ENCODE data around the gene MARCHF2. TPM values are rescaled to one million over a fixed set of nuclear protein-coding genes. Genes with fewer than 3 reads are reported as not detected.

Gene MARCHF2
- total RNA-seq, 2 experiments from 2014 or later = 14.5 to 16.0 TPM

DNA sequence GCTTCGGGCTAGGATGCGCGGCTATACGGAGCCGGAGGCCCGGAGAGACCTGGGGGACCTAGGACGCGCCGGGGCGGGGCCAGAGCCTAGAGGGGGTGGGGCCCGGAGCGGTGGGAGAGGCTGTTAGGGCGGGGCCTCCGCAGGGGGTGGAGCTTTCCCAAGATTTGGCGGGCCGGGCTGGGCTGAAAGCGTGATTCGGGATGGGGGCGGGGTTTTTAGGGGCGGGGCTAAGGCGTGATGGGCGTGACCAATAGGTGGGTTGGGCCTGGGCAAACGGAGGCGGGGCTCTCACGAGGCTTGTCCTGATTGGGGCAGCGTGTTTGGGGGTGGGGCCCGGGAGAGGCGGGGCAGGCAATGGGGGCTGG, 22.5 kb upstream of the MARCHF2 start:
- intact Hi-C loops (cut with micrococcal nuclease) = loop anchor here (1.0 to 5.0 kb wide), 7 partner anchors 23 to 442 kb away; partner anchors contain the start of genes HNRNPM, MARCHF2, MBD3L1 and MYO1F
- Mint-ChIP-seq H3K4me1 (ENCODE audit: low read depth) (peaks cover 19% of the 10 kb centered on the region), H3K27me3 (no peaks in the 10 kb centered on the region), H3K36me3 (peaks cover 3% of the 10 kb centered on the region), H3K9me3 (peaks cover 7% of the 10 kb centered on the region), H3K27ac (peak overlapping the region; percentile 66), H3K4me3 (peak overlapping the region; percentile 61)
- ChIA-PET CTCF (interaction anchor here (0.6 to 1.2 kb wide), 2 partner anchors 37 to 121 kb away, joined by 3 read pairs; no protein-coding TSS in a partner anchor), POLR2A (interaction anchor here (0.6 to 2.0 kb wide), 4 partner anchors 29 to 187 kb away, joined by 3 to 8 read pairs (median 4); partner anchors contain the start of genes NDUFA7, RPS28 and ZNF414)
- DNase-seq = peak; percentile 97

DNA sequence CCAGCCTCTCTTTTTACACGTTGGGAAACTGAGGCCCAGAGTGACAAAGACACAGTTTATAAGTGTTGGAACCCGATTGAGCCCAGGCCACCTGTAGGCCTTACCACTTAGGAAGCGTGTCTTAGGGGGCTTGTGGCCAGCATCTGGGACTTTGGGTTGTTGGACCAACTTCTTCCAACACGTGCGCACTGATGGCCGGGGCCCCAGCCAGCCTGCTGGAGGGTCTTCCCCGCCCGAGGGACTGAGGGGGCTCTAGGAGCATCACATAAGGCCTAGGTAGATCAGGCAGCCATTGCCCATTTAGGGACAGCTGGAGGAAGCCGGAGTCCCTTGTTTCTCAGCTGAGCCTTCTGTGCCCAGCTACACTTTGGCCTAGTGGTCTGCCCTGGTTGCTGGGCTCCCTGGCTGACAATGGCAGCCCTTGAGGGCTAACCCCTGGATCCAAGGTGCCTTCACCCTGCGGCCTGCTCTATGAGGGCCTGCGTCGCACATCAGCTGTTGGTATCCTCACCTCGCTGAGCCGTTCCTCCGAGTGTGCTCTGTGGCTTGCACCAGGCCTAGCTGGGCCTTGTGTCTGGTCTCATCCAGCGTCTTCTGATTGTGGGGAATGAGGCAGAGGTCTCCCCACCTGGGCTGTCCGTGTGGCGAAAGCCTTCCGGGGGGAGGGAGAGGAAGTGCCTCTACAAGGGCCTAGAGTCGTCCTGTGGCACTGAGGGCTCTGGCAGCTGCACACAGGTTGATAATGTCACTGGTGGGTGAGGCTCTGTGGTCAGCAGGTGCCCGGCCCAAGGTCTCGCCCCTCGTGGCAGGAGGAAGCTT, 21.7 kb upstream of the MARCHF2 start:
- POLR2A ChIA-PET = interaction anchor here (0.6 to 2.0 kb wide), 4 partner anchors 52 to 186 kb away, joined by 3 to 8 read pairs (median 4); partner anchors contain the start of genes NDUFA7, RPS28 and ZNF414
- intact Hi-C loops (cut with micrococcal nuclease) = loop anchor here (2.0 to 5.0 kb wide), 2 partner anchors 53 to 186 kb away; partner anchors contain the start of genes HNRNPM and MYO1F
- Mint-ChIP-seq H3K36me3 (peaks cover 3% of the 10 kb centered on the region), H3K27ac (peak overlapping the region; percentile 66), H3K4me3 (no peak overlapping the region), H3K9me3 (peaks cover 7% of the 10 kb centered on the region), H3K4me1 (ENCODE audit: low read depth) (peaks cover 24% of the 10 kb centered on the region), H3K27me3 (no peaks in the 10 kb centered on the region)
- CTCF ChIA-PET = interaction anchor here (0.8 to 1.3 kb wide), 5 partner anchors 22 to 188 kb away, joined by 3 to 5 read pairs (median 3); partner anchors contain the start of gene MARCHF2
- DNase-seq = no peak

DNA sequence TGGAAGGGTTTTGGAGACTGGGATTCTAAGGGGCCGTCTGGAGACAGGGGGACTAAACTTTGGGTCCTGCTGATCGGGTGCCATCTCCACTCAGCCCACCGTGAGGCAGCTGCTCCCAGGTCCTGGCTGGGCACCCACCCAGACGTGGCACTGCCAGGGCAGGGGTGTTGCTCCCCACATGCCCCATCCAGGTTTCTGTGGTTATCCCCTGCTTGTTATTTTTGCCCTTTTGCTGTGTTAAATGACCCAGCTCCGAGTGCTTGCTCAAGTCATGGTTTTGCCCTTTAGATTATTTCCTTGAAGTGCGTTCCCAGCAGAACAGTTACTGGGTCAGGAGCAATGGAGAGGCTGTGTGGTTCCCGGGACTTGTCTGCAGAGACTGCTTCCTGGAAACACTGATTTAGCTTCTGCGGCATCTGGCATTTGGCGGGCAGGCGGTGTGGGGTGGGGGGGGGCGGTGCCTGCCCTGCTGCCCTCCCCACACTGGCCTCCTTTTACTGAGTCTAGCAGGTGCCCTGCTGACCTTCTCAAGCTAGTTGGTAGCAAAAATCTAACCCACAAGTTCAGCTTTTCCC, 21.0 kb upstream of the MARCHF2 start:
- H3K4me3 Mint-ChIP-seq = no peak overlapping the region
- POLR2A ChIA-PET = no interaction called here

DNA sequence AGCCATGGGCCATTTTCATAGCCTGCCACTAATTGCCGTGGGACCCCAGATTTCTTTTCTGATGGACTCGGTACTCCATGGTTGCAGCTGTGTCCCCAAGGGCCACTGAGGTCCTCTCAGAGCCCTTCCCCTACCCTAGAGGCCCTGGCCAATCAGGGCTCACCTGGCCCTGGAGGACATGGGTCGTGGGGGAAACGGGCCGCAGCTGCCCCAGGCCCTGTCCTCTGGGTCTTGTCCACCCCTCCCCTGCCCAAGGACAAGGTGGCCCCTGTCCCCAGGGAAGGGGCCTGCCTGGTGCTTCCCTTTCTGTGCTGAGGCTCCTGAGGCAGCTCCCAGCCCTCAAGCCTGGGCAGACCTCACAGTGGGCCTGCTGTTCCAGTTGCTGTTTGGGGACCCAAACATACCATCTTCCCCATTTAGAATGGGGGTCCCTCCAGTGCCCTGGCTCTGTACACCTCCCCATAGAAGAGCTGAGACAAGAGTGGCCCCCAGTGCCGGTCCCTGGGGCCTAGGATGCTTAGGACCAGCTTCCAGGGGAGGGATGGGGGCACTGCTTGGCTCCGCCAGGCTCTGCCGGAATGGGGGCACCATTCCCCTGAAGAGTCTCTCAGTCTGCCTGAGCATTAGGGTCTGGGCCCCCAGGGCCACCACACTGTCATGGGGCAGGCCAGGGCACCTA, 19.8 kb upstream of the MARCHF2 start:
- ChIA-PET POLR2A (no interaction called here), CTCF (interaction anchor here (3.3 kb wide), 1 partner anchor 39 kb away, joined by 23 read pairs; no protein-coding TSS in a partner anchor)
- no peaks in the 10 kb centered on the region for H3K27me3 Mint-ChIP-seq
- intact Hi-C loops (cut with micrococcal nuclease) = loop anchor here (5.0 kb wide), 1 partner anchor 184 kb away; the partner anchor contains the start of gene MYO1F
- no peaks in the 10 kb centered on the region for H3K9me3 Mint-ChIP-seq
- H3K4me3 Mint-ChIP-seq = no peak overlapping the region
- H3K4me1 Mint-ChIP-seq (ENCODE audit: low read depth) = peaks cover 34% of the 10 kb centered on the region
- DNase-seq = no peak
- H3K36me3 Mint-ChIP-seq = no peaks in the 10 kb centered on the region
- H3K27ac Mint-ChIP-seq = no peak overlapping the region

More for the DNA sequence above, 21.0 kb upstream of the MARCHF2 start:
- peaks cover 30% of the 10 kb centered on the region for H3K4me1 Mint-ChIP-seq (ENCODE audit: low read depth)
- H3K9me3 Mint-ChIP-seq = no peaks in the 10 kb centered on the region
- H3K27ac Mint-ChIP-seq = no peak overlapping the region
- peaks cover under 1% of the 10 kb centered on the region for H3K36me3 Mint-ChIP-seq
- intact Hi-C loops (cut with micrococcal nuclease) = loop anchor here (5.0 kb wide), 1 partner anchor 185 kb away; the partner anchor contains the start of gene MYO1F
- DNase-seq = no peak
- CTCF ChIA-PET = interaction anchor here (0.8 to 1.3 kb wide), 5 partner anchors 21 to 187 kb away, joined by 3 to 5 read pairs (median 3); partner anchors contain the start of gene MARCHF2
- H3K27me3 Mint-ChIP-seq = no peaks in the 10 kb centered on the region

DNA sequence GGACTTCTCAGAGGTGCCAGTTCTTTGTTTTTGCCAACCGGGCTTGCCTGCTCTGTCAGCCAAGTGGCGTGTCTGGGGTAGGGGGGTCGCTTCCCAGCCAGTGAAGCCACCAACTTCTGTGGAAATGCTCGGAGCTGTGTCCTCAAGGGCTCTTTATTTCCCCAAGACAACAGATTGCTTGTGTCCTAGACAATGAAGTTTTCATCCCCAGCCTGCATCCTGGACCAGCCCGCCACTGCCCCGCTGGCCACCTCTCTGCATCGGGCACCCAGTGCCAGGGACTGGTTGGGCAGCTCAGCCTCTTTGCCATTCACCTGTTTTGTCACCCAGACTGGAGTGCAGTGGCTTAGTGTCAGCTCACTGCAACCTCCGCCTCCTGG, 19.2 kb upstream of the MARCHF2 start:
- H3K27ac Mint-ChIP-seq = no peak overlapping the region

DNA sequence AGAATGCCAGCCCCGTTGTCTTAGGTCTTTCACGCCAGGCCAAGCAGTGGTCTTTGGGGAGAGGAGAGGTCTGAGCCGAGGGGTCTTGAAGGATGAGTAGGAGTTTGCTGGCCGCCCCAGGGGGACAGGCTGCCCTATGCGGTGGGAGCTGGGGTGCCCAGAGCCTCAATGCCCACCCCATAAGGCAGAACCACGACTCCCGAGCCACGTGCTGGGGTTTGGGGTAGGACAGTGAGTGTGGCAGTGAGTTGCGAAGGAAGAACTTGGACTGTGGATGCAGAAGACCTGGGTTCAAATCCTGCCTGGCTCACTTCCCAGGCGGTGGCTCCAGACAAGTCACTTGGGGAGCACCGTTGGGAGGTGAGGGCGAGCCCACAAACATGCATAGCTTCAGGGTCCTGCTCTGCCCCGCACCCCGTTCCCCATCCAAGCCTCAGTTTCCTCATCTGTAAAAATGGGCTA, 17.5 kb upstream of the MARCHF2 start:
- intact Hi-C loops (cut with micrococcal nuclease) = loop anchor here (1.0 kb wide), 1 partner anchor 41 kb away; no protein-coding TSS in a partner anchor
- Mint-ChIP-seq H3K4me1 (ENCODE audit: low read depth) (peaks cover 34% of the 10 kb centered on the region), H3K9me3 (no peaks in the 10 kb centered on the region), H3K27ac (no peak overlapping the region), H3K27me3 (no peaks in the 10 kb centered on the region), H3K4me3 (no peak overlapping the region), H3K36me3 (peaks cover 9% of the 10 kb centered on the region)
- ChIA-PET CTCF (interaction anchor here (0.6 to 3.3 kb wide), 5 partner anchors 23 to 186 kb away, joined by 3 to 23 read pairs (median 3); no protein-coding TSS in a partner anchor), POLR2A (no interaction called here)
- DNase-seq = no peak

More for the DNA sequence above, 19.2 kb upstream of the MARCHF2 start:
- peaks cover 34% of the 10 kb centered on the region for H3K4me1 Mint-ChIP-seq (ENCODE audit: low read depth)
- ChIA-PET CTCF (interaction anchor here (1.4 to 3.3 kb wide), 2 partner anchors 39 to 185 kb away, joined by 3 to 23 read pairs; no protein-coding TSS in a partner anchor), POLR2A (no interaction called here)
- H3K36me3 Mint-ChIP-seq = no peaks in the 10 kb centered on the region
- intact Hi-C loops (cut with micrococcal nuclease) = loop anchor here (5.0 kb wide), 1 partner anchor 183 kb away; the partner anchor contains the start of gene MYO1F
- no peaks in the 10 kb centered on the region for H3K9me3 Mint-ChIP-seq
- no peak overlapping the region for H3K4me3 Mint-ChIP-seq
- DNase-seq = no peak
- no peaks in the 10 kb centered on the region for H3K27me3 Mint-ChIP-seq

DNA sequence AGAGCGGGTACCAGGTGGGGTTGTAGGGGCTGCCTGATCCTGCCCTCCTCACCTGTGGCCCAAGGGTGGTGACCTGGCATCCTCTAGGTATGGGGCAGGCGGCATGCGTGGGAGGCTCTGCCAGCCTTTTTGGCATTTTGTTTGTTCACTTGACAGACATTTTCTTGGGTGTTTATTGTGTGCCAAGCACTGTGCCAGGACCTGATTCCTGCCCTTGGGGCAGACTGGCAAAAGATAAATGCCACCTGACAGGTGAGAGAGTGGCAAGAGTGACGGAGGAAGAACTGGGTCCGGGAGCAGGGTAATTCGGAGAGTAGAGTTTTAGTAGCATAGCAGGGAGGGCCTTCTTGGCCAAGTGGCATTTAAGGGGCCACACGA, 16.9 kb upstream of the MARCHF2 start:
- Mint-ChIP-seq H3K27me3 (no peaks in the 10 kb centered on the region), H3K4me3 (no peak overlapping the region), H3K36me3 (peaks cover 9% of the 10 kb centered on the region), H3K4me1 (ENCODE audit: low read depth) (peaks cover 29% of the 10 kb centered on the region), H3K27ac (no peak overlapping the region), H3K9me3 (no peaks in the 10 kb centered on the region)
- no peak for DNase-seq
- intact Hi-C loops (cut with micrococcal nuclease) = loop anchor here (1.0 kb wide), 1 partner anchor 42 kb away; no protein-coding TSS in a partner anchor
- ChIA-PET CTCF (interaction anchor here (0.6 to 3.3 kb wide), 4 partner anchors 22 to 185 kb away, joined by 3 to 23 read pairs (median 4); no protein-coding TSS in a partner anchor), POLR2A (no interaction called here)

DNA sequence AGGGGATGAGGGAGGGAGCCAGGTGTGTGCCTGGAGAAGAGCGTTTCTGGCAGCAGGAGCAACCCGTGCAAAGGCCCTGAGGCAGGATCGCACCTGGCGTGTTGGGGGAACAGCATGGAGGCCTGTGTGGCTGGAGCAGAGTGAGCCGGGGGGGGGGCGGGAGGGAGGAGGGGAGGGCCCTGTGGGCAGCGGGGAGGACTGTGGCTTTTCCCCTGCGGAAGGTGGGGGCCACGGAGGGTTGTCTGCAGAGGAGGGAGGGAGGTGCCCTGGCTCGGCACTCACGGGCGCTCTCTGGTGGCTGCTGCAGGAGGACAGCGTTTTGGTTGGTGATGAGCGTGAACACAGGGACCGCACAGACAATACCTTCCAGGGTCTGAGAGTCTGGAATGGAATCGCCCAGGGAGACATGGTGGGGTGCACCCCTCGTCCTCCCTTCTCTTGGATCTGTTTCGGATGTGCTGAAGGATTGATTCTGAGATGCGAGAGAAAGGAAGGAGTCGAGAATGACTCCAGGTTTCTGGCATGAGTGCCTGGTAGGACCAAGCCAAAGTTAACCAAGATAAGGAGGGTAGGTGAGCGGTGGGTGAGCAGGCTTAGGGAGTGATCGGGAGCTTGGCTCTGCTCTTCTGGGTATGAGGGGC, 16.4 kb upstream of the MARCHF2 start:
- H3K4me3 Mint-ChIP-seq = no peak overlapping the region
- no peaks in the 10 kb centered on the region for H3K27me3 Mint-ChIP-seq
- H3K4me1 Mint-ChIP-seq (ENCODE audit: low read depth) = peaks cover 25% of the 10 kb centered on the region
- peaks cover 9% of the 10 kb centered on the region for H3K36me3 Mint-ChIP-seq
- peak; percentile 86 for DNase-seq
- peak overlapping the region; percentile 20 for H3K27ac Mint-ChIP-seq
- POLR2A ChIA-PET = no interaction called here
- H3K9me3 Mint-ChIP-seq = no peaks in the 10 kb centered on the region
- intact Hi-C loops (cut with micrococcal nuclease) = loop anchor here (1.0 kb wide), 1 partner anchor 42 kb away; no protein-coding TSS in a partner anchor
- CTCF ChIA-PET = interaction anchor here (1.0 to 3.3 kb wide), 6 partner anchors 22 to 42 kb away, joined by 3 to 37 read pairs (median 5); no protein-coding TSS in a partner anchor

DNA sequence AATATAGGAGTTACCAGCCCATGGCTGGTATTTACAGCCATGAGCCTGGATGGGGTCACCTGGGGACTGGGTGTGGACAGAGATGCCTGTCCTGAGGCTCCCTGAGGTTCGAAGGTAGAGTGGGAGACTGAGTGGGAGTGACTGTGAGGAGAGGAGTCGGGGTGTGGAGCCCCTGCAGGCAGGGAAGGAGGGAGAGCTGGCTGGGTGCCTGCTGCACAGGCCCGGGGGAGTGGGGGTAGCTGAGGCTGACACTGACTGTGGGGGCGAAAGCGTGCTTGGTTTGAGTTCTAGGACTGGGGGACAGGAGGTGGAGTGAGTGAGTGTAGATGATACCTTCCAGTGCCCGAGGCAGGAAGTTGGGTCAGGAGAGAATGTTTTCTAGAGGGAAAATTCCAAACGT, 15.8 kb upstream of the MARCHF2 start:
- intact Hi-C loops (cut with micrococcal nuclease) = no loop called here
- no peak overlapping the region for H3K4me3 Mint-ChIP-seq
- H3K36me3 Mint-ChIP-seq = peaks cover 14% of the 10 kb centered on the region
- CTCF ChIA-PET = interaction anchor here (1.3 to 2.5 kb wide), 4 partner anchors 26 to 43 kb away, joined by 3 to 37 read pairs (median 4); no protein-coding TSS in a partner anchor
- POLR2A ChIA-PET = no interaction called here
- peaks cover 19% of the 10 kb centered on the region for H3K4me1 Mint-ChIP-seq (ENCODE audit: low read depth)
- no peaks in the 10 kb centered on the region for H3K27me3 Mint-ChIP-seq
- no peaks in the 10 kb centered on the region for H3K9me3 Mint-ChIP-seq
- no peak for DNase-seq
- no peak overlapping the region for H3K27ac Mint-ChIP-seq

DNA sequence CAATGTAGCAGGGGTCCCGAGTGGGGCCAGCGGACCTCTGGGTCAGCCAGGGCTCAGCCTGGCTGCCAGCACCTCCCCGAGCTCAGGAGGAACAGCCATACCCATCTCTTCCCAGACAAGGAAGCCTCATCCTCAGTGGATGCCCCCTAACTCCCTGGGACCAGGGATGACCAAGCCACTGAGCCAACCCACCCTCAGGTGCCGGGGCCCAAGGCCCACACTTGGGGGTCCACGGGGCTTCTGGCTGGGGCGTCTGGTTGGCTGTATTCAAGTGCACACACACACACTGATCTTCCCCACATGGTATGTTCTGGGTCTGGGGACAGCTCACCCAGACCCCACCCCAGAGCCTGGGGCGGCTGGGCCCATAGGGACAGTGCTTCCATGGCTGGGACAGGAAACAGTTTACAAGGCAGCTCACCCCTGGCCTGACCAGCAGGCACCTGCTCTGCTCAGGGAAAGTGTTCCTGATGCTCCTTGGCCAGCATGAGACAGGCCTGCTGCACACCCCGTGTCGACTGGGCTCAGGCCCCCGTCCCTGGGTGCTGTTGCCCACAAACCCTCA, 15.3 kb upstream of the MARCHF2 start:
- no peaks in the 10 kb centered on the region for H3K27me3 Mint-ChIP-seq
- H3K36me3 Mint-ChIP-seq = peaks cover 14% of the 10 kb centered on the region
- CTCF ChIA-PET = interaction anchor here (1.0 to 2.5 kb wide), 6 partner anchors 15 to 44 kb away, joined by 3 to 37 read pairs (median 4); partner anchors contain the start of gene MARCHF2
- POLR2A ChIA-PET = no interaction called here
- H3K9me3 Mint-ChIP-seq = no peaks in the 10 kb centered on the region
- DNase-seq = no peak
- H3K4me1 Mint-ChIP-seq (ENCODE audit: low read depth) = peaks cover 17% of the 10 kb centered on the region
- H3K27ac Mint-ChIP-seq = no peak overlapping the region
- intact Hi-C loops (cut with micrococcal nuclease) = no loop called here
- H3K4me3 Mint-ChIP-seq = no peak overlapping the region
